ENCODE data around the gene PGBD5. TPM values are rescaled to one million over a fixed set of nuclear protein-coding genes. Genes with fewer than 3 reads are reported as not detected.

Gene PGBD5
- total RNA-seq, 1 experiment from 2014 or later = 21.6 TPM

GRCh38 chr1:230395932-230396331 lies 30.2 kb downstream of the PGBD5 start:
- H3K4me3 ChIP-seq = no peak overlapping the region
- no peaks in the 10 kb centered on the region for H3K4me1 ChIP-seq
- no peaks in the 10 kb centered on the region for H3K27me3 ChIP-seq

GRCh38 chr1:230394741-230395140 lies 31.4 kb downstream of the PGBD5 start:
- Histone ChIP-seq H3K36me3 (peaks cover 6% of the 10 kb centered on the region; the same call in 1 of the 2 replicates), H3K4me1 (no peaks in the 10 kb centered on the region), H3K4me3 (no peak overlapping the region), H3K27me3 (no peaks in the 10 kb centered on the region), H3K9me3 (replicated peaks) (no peaks in the 10 kb centered on the region), H3K27ac (no peak overlapping the region)
- DNase-seq = no peak

More at GRCh38 chr1:230395932-230396331, 30.2 kb downstream of the PGBD5 start:
- Histone ChIP-seq H3K36me3 (peaks cover 10% of the 10 kb centered on the region), H3K27ac (no peak overlapping the region), H3K9me3 (replicated peaks) (no peaks in the 10 kb centered on the region)
- no peak for DNase-seq

- no peaks in the 10 kb centered on the region for H3K27me3 ChIP-seq
- DNase-seq = no peak
- H3K27ac ChIP-seq = no peak overlapping the region
- no peak overlapping the region for H3K4me3 ChIP-seq
- H3K9me3 ChIP-seq (replicated peaks) = no peaks in the 10 kb centered on the region
- no peaks in the 10 kb centered on the region for H3K4me1 ChIP-seq
- peaks cover 2% of the 10 kb centered on the region; the same call in 1 of the 2 replicates for H3K36me3 ChIP-seq
Measured at GRCh38 chr1:230394134-230394533, 32.0 kb downstream of the PGBD5 start.

GRCh38 chr1:230393722-230394121 lies 32.4 kb downstream of the PGBD5 start:
- Histone ChIP-seq H3K4me1 (no peaks in the 10 kb centered on the region), H3K4me3 (no peak overlapping the region), H3K27me3 (no peaks in the 10 kb centered on the region), H3K36me3 (peaks cover 2% of the 10 kb centered on the region; the same call in 1 of the 2 replicates), H3K9me3 (replicated peaks) (no peaks in the 10 kb centered on the region), H3K27ac (no peak overlapping the region)
- no peak for DNase-seq

GRCh38 chr1:230392920-230393521 lies 33.1 kb downstream of the PGBD5 start:
- Histone ChIP-seq H3K36me3 (peaks cover 2% of the 10 kb centered on the region; the same call in 1 of the 2 replicates), H3K9me3 (replicated peaks) (no peaks in the 10 kb centered on the region), H3K4me1 (no peaks in the 10 kb centered on the region), H3K27me3 (no peaks in the 10 kb centered on the region), H3K4me3 (no peak overlapping the region), H3K27ac (no peak overlapping the region)
- DNase-seq = no peak

GRCh38 chr1:230392536-230392909 lies 33.6 kb downstream of the PGBD5 start:
- Histone ChIP-seq H3K27ac (no peak overlapping the region), H3K36me3 (peaks cover 2% of the 10 kb centered on the region; the same call in 1 of the 2 replicates), H3K27me3 (no peaks in the 10 kb centered on the region), H3K9me3 (replicated peaks) (no peaks in the 10 kb centered on the region), H3K4me3 (no peak overlapping the region), H3K4me1 (no peaks in the 10 kb centered on the region)
- no peak for DNase-seq

- H3K9me3 ChIP-seq (replicated peaks) = no peaks in the 10 kb centered on the region
- DNase-seq = peak in 1 of 2 experiments; percentile 8
- H3K27ac ChIP-seq = no peak overlapping the region
Measured at GRCh38 chr1:230391776-230392535, 34.2 kb downstream of the PGBD5 start.

GRCh38 chr1:230390371-230390770 lies 35.8 kb downstream of the PGBD5 start:
- Histone ChIP-seq H3K27ac (no peak overlapping the region), H3K27me3 (no peaks in the 10 kb centered on the region), H3K36me3 (peaks cover 4% of the 10 kb centered on the region; the same call in 1 of the 2 replicates), H3K4me3 (no peak overlapping the region), H3K4me1 (no peaks in the 10 kb centered on the region), H3K9me3 (replicated peaks) (no peaks in the 10 kb centered on the region)
- DNase-seq = no peak

More at GRCh38 chr1:230391776-230392535, 34.2 kb downstream of the PGBD5 start:
- H3K36me3 ChIP-seq = no peaks in the 10 kb centered on the region; the same call in 1 of the 2 replicates
- H3K27me3 ChIP-seq = no peaks in the 10 kb centered on the region
- H3K4me1 ChIP-seq = no peaks in the 10 kb centered on the region
- no peak overlapping the region for H3K4me3 ChIP-seq

- Histone ChIP-seq H3K27me3 (no peaks in the 10 kb centered on the region), H3K4me3 (no peak overlapping the region), H3K27ac (no peak overlapping the region), H3K4me1 (no peaks in the 10 kb centered on the region), H3K36me3 (peaks cover 12% of the 10 kb centered on the region; the same call in 1 of the 2 replicates), H3K9me3 (replicated peaks) (no peaks in the 10 kb centered on the region)
- DNase-seq = no peak
Measured at GRCh38 chr1:230387876-230388275, 38.3 kb downstream of the PGBD5 start.

GRCh38 chr1:230387296-230387695 lies 38.8 kb downstream of the PGBD5 start:
- H3K4me1 ChIP-seq = no peaks in the 10 kb centered on the region
- DNase-seq = no peak
- H3K27me3 ChIP-seq = no peaks in the 10 kb centered on the region
- H3K36me3 ChIP-seq = peaks cover 12% of the 10 kb centered on the region; the same call in 1 of the 2 replicates
- no peak overlapping the region for H3K27ac ChIP-seq
- H3K9me3 ChIP-seq (replicated peaks) = no peaks in the 10 kb centered on the region
- no peak overlapping the region for H3K4me3 ChIP-seq

GRCh38 chr1:230386637-230387262 lies 39.4 kb downstream of the PGBD5 start:
- H3K27me3 ChIP-seq = no peaks in the 10 kb centered on the region
- H3K27ac ChIP-seq = no peak overlapping the region
- peaks cover 12% of the 10 kb centered on the region; the same call in 1 of the 2 replicates for H3K36me3 ChIP-seq
- DNase-seq = no peak
- H3K4me3 ChIP-seq = no peak overlapping the region
- no peaks in the 10 kb centered on the region for H3K4me1 ChIP-seq
- no peaks in the 10 kb centered on the region for H3K9me3 ChIP-seq (replicated peaks)

- Histone ChIP-seq H3K36me3 (peaks cover 12% of the 10 kb centered on the region; the same call in 1 of the 2 replicates), H3K27ac (no peak overlapping the region), H3K4me1 (no peaks in the 10 kb centered on the region), H3K27me3 (no peaks in the 10 kb centered on the region), H3K4me3 (no peak overlapping the region), H3K9me3 (replicated peaks) (no peaks in the 10 kb centered on the region)
- no peak for DNase-seq
Measured at GRCh38 chr1:230385930-230386329, 40.2 kb downstream of the PGBD5 start.

GRCh38 chr1:230385158-230385450 lies 41.0 kb downstream of the PGBD5 start:
- H3K27me3 ChIP-seq = no peaks in the 10 kb centered on the region
- no peak for DNase-seq
- H3K4me3 ChIP-seq = no peak overlapping the region
- peaks cover 12% of the 10 kb centered on the region; the same call in 1 of the 2 replicates for H3K36me3 ChIP-seq
- no peaks in the 10 kb centered on the region for H3K9me3 ChIP-seq (replicated peaks)
- no peaks in the 10 kb centered on the region for H3K4me1 ChIP-seq
- H3K27ac ChIP-seq = no peak overlapping the region

- H3K4me1 ChIP-seq = no peaks in the 10 kb centered on the region
- H3K9me3 ChIP-seq (replicated peaks) = peaks cover 4% of the 10 kb centered on the region; the same call in 1 of the 2 replicates
- no peaks in the 10 kb centered on the region for H3K27me3 ChIP-seq
- H3K36me3 ChIP-seq = peaks cover 13% of the 10 kb centered on the region
- no peak for DNase-seq
- no peak overlapping the region for H3K27ac ChIP-seq
- no peak overlapping the region for H3K4me3 ChIP-seq
Measured at GRCh38 chr1:230384380-230385157, 41.6 kb downstream of the PGBD5 start.
